Activated naive CD8-positive, alpha-beta T cell (primary cell): ENCODE data around the gene ZBTB9.
A peak's percentile ranks its signal among the peaks of the same experiment; 100 is the strongest.

Experiments used
- H3K27ac Mint-ChIP-seq: one replicate; pipeline ENCODE4 v1.8.0; 2021; ENCODE audit warnings: mixed read lengths
- H3K27me3 Mint-ChIP-seq: one replicate; pipeline ENCODE4 v1.8.0; 2021; ENCODE audit warnings: mixed read lengths
- H3K36me3 Mint-ChIP-seq: one replicate; pipeline ENCODE4 v1.8.0; 2021; ENCODE audit warnings: mixed read lengths
- H3K4me1 Mint-ChIP-seq: one replicate; pipeline ENCODE4 v1.8.0; 2021; ENCODE audit warnings: low read depth, mixed read lengths
- H3K4me3 Mint-ChIP-seq: one replicate; pipeline ENCODE4 v1.8.0; 2021; ENCODE audit warnings: mild to moderate bottlenecking, mixed read lengths
- H3K9me3 Mint-ChIP-seq: one replicate; pipeline ENCODE4 v1.8.0; 2021; ENCODE audit warnings: low read depth, mixed read lengths

The ZBTB9 gene

GRCh38 chr6:33454009-33454946 lies at the start of gene ZBTB9:
Gene ZBTB9, plus strand, starts transcription at chr6:33454576. Its CDS starts 525 bp downstream, at chr6:33455101.
- peaks cover 12% of the 10 kb centered on the region for H3K36me3 Mint-ChIP-seq
- H3K27me3 Mint-ChIP-seq = no peaks in the 10 kb centered on the region
- H3K9me3 Mint-ChIP-seq = no peaks in the 10 kb centered on the region
- H3K27ac Mint-ChIP-seq = peak within 1 kb of the TSS; percentile 81
- H3K4me1 Mint-ChIP-seq = peaks cover 29% of the 10 kb centered on the region
- H3K4me3 Mint-ChIP-seq = peak within 1 kb of the TSS; percentile 95

- Mint-ChIP-seq H3K27me3 (no peaks in the 10 kb centered on the region), H3K4me3 (no peak overlapping the region), H3K4me1 (peaks cover 6% of the 10 kb centered on the region), H3K27ac (no peak overlapping the region), H3K9me3 (no peaks in the 10 kb centered on the region), H3K36me3 (no peaks in the 10 kb centered on the region)
Measured at GRCh38 chr6:33404884-33405283, 49.5 kb upstream of the ZBTB9 start.

- no peaks in the 10 kb centered on the region for H3K36me3 Mint-ChIP-seq
- no peaks in the 10 kb centered on the region for H3K9me3 Mint-ChIP-seq
- no peaks in the 10 kb centered on the region for H3K27me3 Mint-ChIP-seq
- no peak overlapping the region for H3K27ac Mint-ChIP-seq
- no peak overlapping the region for H3K4me3 Mint-ChIP-seq
- H3K4me1 Mint-ChIP-seq = peaks cover 9% of the 10 kb centered on the region
Measured at GRCh38 chr6:33405386-33405940, 48.9 kb upstream of the ZBTB9 start.

DNA sequence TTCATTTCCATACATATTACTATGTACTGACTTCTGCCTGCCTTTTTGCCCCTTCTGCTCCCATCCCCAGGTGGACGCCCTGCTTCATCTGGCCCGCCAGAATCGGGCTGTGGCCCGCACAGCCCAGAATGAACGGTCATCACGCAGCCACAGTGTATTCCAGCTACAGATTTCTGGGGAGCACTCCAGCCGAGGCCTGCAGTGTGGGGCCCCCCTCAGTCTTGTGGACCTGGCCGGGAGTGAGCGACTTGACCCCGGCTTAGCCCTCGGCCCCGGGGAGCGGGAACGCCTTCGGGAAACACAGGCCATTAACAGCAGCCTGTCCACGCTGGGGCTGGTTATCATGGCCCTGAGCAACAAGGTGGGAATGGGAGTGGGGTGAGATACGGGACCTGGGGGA lies 48.2 kb upstream of the ZBTB9 start:
- Mint-ChIP-seq H3K27me3 (no peaks in the 10 kb centered on the region), H3K4me1 (peaks cover 9% of the 10 kb centered on the region), H3K4me3 (no peak overlapping the region), H3K36me3 (no peaks in the 10 kb centered on the region), H3K9me3 (no peaks in the 10 kb centered on the region), H3K27ac (no peak overlapping the region)

- Mint-ChIP-seq H3K9me3 (no peaks in the 10 kb centered on the region), H3K27ac (no peak overlapping the region), H3K4me3 (no peak overlapping the region), H3K36me3 (no peaks in the 10 kb centered on the region), H3K27me3 (no peaks in the 10 kb centered on the region), H3K4me1 (peaks cover 15% of the 10 kb centered on the region)
Measured at GRCh38 chr6:33407132-33407718, 47.2 kb upstream of the ZBTB9 start.

GRCh38 chr6:33410050-33410710 lies 44.2 kb upstream of the ZBTB9 start:
- Mint-ChIP-seq H3K4me3 (peak overlapping the region; percentile 90), H3K27ac (peak overlapping the region; percentile 89), H3K9me3 (no peaks in the 10 kb centered on the region), H3K36me3 (no peaks in the 10 kb centered on the region), H3K27me3 (no peaks in the 10 kb centered on the region), H3K4me1 (peaks cover 41% of the 10 kb centered on the region)

GRCh38 chr6:33410711-33411631 lies 43.4 kb upstream of the ZBTB9 start, which contains the start of gene PHF1:
Gene PHF1, plus strand, starts transcription at chr6:33411014. Its CDS starts 1,250 bp downstream, at chr6:33412264.
- peak within 1 kb of the TSS; percentile 90 for H3K4me3 Mint-ChIP-seq
- H3K27me3 Mint-ChIP-seq = no peaks in the 10 kb centered on the region
- H3K9me3 Mint-ChIP-seq = no peaks in the 10 kb centered on the region
- H3K4me1 Mint-ChIP-seq = peaks cover 49% of the 10 kb centered on the region
- H3K27ac Mint-ChIP-seq = peak within 1 kb of the TSS; percentile 89
- no peaks in the 10 kb centered on the region for H3K36me3 Mint-ChIP-seq

- H3K4me3 Mint-ChIP-seq = peak overlapping the region; percentile 86
- no peaks in the 10 kb centered on the region for H3K36me3 Mint-ChIP-seq
- no peaks in the 10 kb centered on the region for H3K9me3 Mint-ChIP-seq
- H3K4me1 Mint-ChIP-seq = peaks cover 55% of the 10 kb centered on the region
- no peaks in the 10 kb centered on the region for H3K27me3 Mint-ChIP-seq
- peak overlapping the region; percentile 83 for H3K27ac Mint-ChIP-seq
Measured at GRCh38 chr6:33411632-33412005, 42.8 kb upstream of the ZBTB9 start.

- H3K36me3 Mint-ChIP-seq = peaks cover 2% of the 10 kb centered on the region
- no peaks in the 10 kb centered on the region for H3K9me3 Mint-ChIP-seq
- peak overlapping the region; percentile 70 for H3K4me3 Mint-ChIP-seq
- peak overlapping the region; percentile 69 for H3K27ac Mint-ChIP-seq
- H3K4me1 Mint-ChIP-seq = peaks cover 61% of the 10 kb centered on the region
- H3K27me3 Mint-ChIP-seq = no peaks in the 10 kb centered on the region
Measured at GRCh38 chr6:33412140-33413009, 42.0 kb upstream of the ZBTB9 start.

DNA sequence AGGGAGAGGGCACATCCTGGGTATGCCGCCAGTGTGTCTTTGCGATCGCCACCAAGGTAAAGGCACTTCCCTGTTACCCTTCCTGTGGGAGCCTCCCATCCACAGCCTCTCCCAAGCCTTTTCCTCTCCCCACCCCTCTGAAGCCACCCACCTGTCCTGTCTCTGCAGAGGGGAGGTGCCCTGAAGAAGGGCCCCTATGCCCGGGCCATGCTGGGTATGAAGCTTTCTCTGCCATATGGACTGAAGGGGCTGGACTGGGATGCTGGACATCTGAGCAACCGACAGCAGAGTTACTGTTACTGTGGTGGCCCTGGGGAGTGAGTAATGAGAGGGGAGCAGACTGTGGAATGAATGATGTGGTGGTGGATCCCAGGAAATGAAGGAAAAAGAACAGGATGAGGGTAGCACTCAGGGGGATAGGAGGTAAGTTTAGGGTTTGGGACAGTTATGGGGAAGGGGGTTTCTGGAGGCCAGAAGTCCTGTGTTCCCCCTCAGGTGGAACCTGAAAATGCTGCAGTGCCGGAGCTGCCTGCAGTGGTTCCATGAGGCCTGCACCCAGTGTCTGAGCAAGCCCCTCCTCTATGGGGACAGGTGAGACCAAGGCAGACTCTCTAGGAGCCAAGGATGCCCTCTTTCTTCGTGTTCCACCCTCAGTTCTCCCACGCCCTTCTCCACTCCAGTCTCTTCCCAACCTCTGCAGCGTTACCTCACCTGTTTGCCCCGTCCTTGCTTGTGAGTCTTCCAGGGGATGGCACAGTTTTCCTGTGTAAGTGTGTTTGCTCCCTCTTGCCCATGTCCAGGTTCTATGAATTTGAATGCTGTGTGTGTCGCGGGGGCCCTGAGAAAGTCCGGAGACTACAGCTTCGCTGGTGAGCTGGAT lies 40.9 kb upstream of the ZBTB9 start:
- H3K9me3 Mint-ChIP-seq = no peaks in the 10 kb centered on the region
- H3K27ac Mint-ChIP-seq = peak overlapping the region; percentile 89
- peaks cover 70% of the 10 kb centered on the region for H3K4me1 Mint-ChIP-seq
- peak overlapping the region; percentile 49 for H3K4me3 Mint-ChIP-seq
- H3K27me3 Mint-ChIP-seq = no peaks in the 10 kb centered on the region
- peaks cover 2% of the 10 kb centered on the region for H3K36me3 Mint-ChIP-seq

GRCh38 chr6:33414592-33415271 lies 39.6 kb upstream of the ZBTB9 start:
- peaks cover 78% of the 10 kb centered on the region for H3K4me1 Mint-ChIP-seq
- no peaks in the 10 kb centered on the region for H3K9me3 Mint-ChIP-seq
- H3K4me3 Mint-ChIP-seq = no peak overlapping the region
- peak overlapping the region; percentile 83 for H3K27ac Mint-ChIP-seq
- H3K36me3 Mint-ChIP-seq = peaks cover 2% of the 10 kb centered on the region
- H3K27me3 Mint-ChIP-seq = no peaks in the 10 kb centered on the region

- H3K4me3 Mint-ChIP-seq = peak overlapping the region; percentile 49
- H3K27ac Mint-ChIP-seq = peak overlapping the region; percentile 83
- no peaks in the 10 kb centered on the region for H3K27me3 Mint-ChIP-seq
- H3K9me3 Mint-ChIP-seq = no peaks in the 10 kb centered on the region
- H3K4me1 Mint-ChIP-seq = peaks cover 78% of the 10 kb centered on the region
- peaks cover 2% of the 10 kb centered on the region for H3K36me3 Mint-ChIP-seq
Measured at GRCh38 chr6:33415831-33416230, 38.5 kb upstream of the ZBTB9 start.
